H1 (cell line): ENCODE data around the gene CPA1.
A peak's percentile ranks its signal among the peaks of the same experiment; 100 is the strongest.

Experiments
- BACH1 ChIP-seq: IDR thresholded peaks from 2 replicates; pipeline ENCODE4 v1.6.1; 2012; ENCODE audit warnings: low read length, improper control_type of control experiment
- CEBPB ChIP-seq: IDR thresholded peaks from 2 replicates; pipeline ENCODE4 v1.6.1; 2012; ENCODE audit warnings: low read depth, low read length
- CTBP2 ChIP-seq: IDR thresholded peaks from 2 replicates; pipeline ENCODE4 v1.7.0; 2011; ENCODE audit warnings: borderline replicate concordance, mild to moderate bottlenecking, moderate library complexity, mixed read lengths, low read length; ENCODE audit not compliant: insufficient read depth, insufficient read length
- CTCF ChIP-seq, 3 experiments: IDR thresholded peaks; 1 replicate in 2 of 3; 2 replicates in 1 of 3; pipeline versions ENCODE4 v1.5.1 to v1.6.1; 2011; ENCODE audit warnings: low read length in 3 of 3, mild to moderate bottlenecking in 3 of 3, inconsistent platforms in 2 of 3, low read depth in 1 of 3, moderate library complexity in 1 of 3; ENCODE audit not compliant: insufficient read depth in 1 of 3; ENCODE audit errors: control extremely low read depth in 1 of 3
- EGR1 ChIP-seq: IDR thresholded peaks from 2 replicates; pipeline ENCODE4 v1.6.1; 2011; ENCODE audit warnings: low read depth, low read length, borderline replicate concordance
- EP300 ChIP-seq, 2 experiments: IDR thresholded peaks; 1 replicate in 1 of 2; 2 replicates in 1 of 2; pipeline ENCODE4 v1.6.1; 2011 to 2012; ENCODE audit warnings: low read depth in 2 of 2, low read length in 2 of 2, mild to moderate bottlenecking in 2 of 2, borderline replicate concordance in 1 of 2, inconsistent platforms in 1 of 2, moderate library complexity in 1 of 2
- EZH2 ChIP-seq: fragments of 200-600 bp; sonication (generic); IDR thresholded peaks from 2 replicates; pipeline ENCODE4 v1.7.1; 2012; ENCODE audit warnings: low read depth, mild to moderate bottlenecking, moderate library complexity, low read length, inconsistent platforms; ENCODE audit not compliant: severe bottlenecking
- MAX ChIP-seq: IDR thresholded peaks from 2 replicates; pipeline ENCODE4 v1.6.1; 2012; ENCODE audit warnings: inconsistent platforms
- POLR2A ChIP-seq, 2 experiments: IDR thresholded peaks; 1 replicate in 1 of 2; 2 replicates in 1 of 2; pipeline ENCODE4 v1.6.1; 2011; ENCODE audit warnings: low read depth in 2 of 2, low read length in 2 of 2, mild to moderate bottlenecking in 2 of 2; ENCODE audit errors: control extremely low read depth in 1 of 2
- POLR2AphosphoS5 ChIP-seq: IDR thresholded peaks from 2 replicates; pipeline ENCODE4 v1.6.1; 2011; ENCODE audit warnings: low read depth, low read length
- SP2 ChIP-seq: IDR thresholded peaks from 2 replicates; pipeline ENCODE4 v1.6.1; 2012; ENCODE audit warnings: mild to moderate bottlenecking, low read length, inconsistent platforms
- SUZ12 ChIP-seq: fragments of 200-600 bp; sonication (generic); IDR thresholded peaks from 2 replicates; pipeline ENCODE4 v1.6.1; 2012; ENCODE audit warnings: mild to moderate bottlenecking, inconsistent platforms, low read length, moderate library complexity, mixed read lengths
- TEAD4 ChIP-seq: IDR thresholded peaks from 2 replicates; pipeline ENCODE4 v1.6.1; 2012; ENCODE audit warnings: low read depth, low read length, inconsistent platforms, mixed read lengths

GRCh38 chr7:130436253-130436652 is 56.0 kb downstream of the CPA1 start:
- TF ChIP-seq CTCF (IDR thresholded peaks at IDR 0.05; ENCODE audit: control extremely low read depth in 1 of 3, insufficient read depth in 1 of 3, low read depth in 1 of 3, low read length in 3 of 3) (no peak), POLR2A (IDR thresholded peaks at IDR 0.05; ENCODE audit: control extremely low read depth in 1 of 2, low read depth in 2 of 2, low read length in 2 of 2) (no peak), CTBP2 (no peak), TEAD4 (no peak), POLR2AphosphoS5 (no peak), EGR1 (no peak), EP300 (IDR thresholded peaks at IDR 0.05; ENCODE audit: borderline replicate concordance in 1 of 2, low read depth in 2 of 2, low read length in 2 of 2) (no peak), SP2 (no peak), EZH2 (no peak), CEBPB (0 out of 2 replicates have a peak, but pooled peaks have one; percentile 3), SUZ12 (no peak), BACH1 (no peak), MAX (no peak)
